Caco-2 (cell line): ENCODE data around the gene NBPF4. TPM values are rescaled to one million over a fixed set of nuclear protein-coding genes. Genes with fewer than 3 reads are reported as not detected.
"Not testable (repeated sequence)": the region's sequence is repeated elsewhere in the genome, so short reads cannot be mapped to it uniquely, and the experiment has no call there.

Experiments
- Bru-seq: library from RNA; stranded (reverse); fragments of 400-500 nt; gene quantifications from one replicate; lab custom pipeline; 2021; lab: Mats Ljungman, UMichigan
- BruChase-seq, 2 experiments: library from RNA; stranded (reverse); fragments of 400-500 nt; gene quantifications; one replicate each; lab custom pipeline; 2021; lab: Mats Ljungman, UMichigan
- BruUV-seq: library from RNA; stranded (reverse); fragments of 400-500 nt; replicated peaks from 2 replicates; lab custom pipeline; 2021; lab: Mats Ljungman, UMichigan
- CTCF ChIA-PET: fragments of 300-600 bp; sonication (Branson Sonifier 250); formaldehyde crosslinking; loops from one replicate; lab custom pipeline; 2022; ENCODE audit warnings: antibody characterized with exemption; lab: Charles Lee
- POLR2A ChIA-PET: fragments of 300-600 bp; sonication (Branson Sonifier 250); formaldehyde crosslinking; loops from one replicate; lab custom pipeline; 2022; ENCODE audit warnings: antibody characterized with exemption; lab: Charles Lee
- DNase-seq, 2 experiments: peaks; one replicate each; pipeline versions ENCODE4 v3.0.0 to v3.0.0-alpha.2; 2020 to 2022
- H3K27me3 ChIP-seq: replicated peaks from 2 replicates; pipeline ENCODE4 v1.6.0; 2011; ENCODE audit warnings: low read length; ENCODE audit not compliant: control insufficient read depth, insufficient read depth
- H3K36me3 ChIP-seq: 2 replicates; pipeline ENCODE4 v1.5.1; 2011; ENCODE audit warnings: low read length; ENCODE audit not compliant: control insufficient read depth, insufficient read depth
- H3K4me1 ChIP-seq: fragments of 250-450 bp; sonication (Bioruptor Pico); 2 replicates; pipeline ENCODE4 v1.5.1; 2020; ENCODE audit warnings: mild to moderate bottlenecking
- H3K4me3 ChIP-seq: 2 replicates; pipeline ENCODE4 v1.5.1; 2011; ENCODE audit warnings: low read depth, mild to moderate bottlenecking, control low read depth, low read length
- H3K9me3 ChIP-seq: fragments of 250-450 bp; sonication (Bioruptor Pico); 2 replicates; pipeline ENCODE4 v1.5.1; 2020; ENCODE audit warnings: mild to moderate bottlenecking, moderate library complexity
- H3K27ac Mint-ChIP-seq: one replicate; pipeline ENCODE4 v1.8.0; 2022; ENCODE audit warnings: mixed read lengths; ENCODE audit not compliant: unreplicated experiment
- H3K27me3 Mint-ChIP-seq: one replicate; pipeline ENCODE4 v1.8.0; 2022; ENCODE audit warnings: mixed read lengths; ENCODE audit not compliant: insufficient read depth, unreplicated experiment
- H3K36me3 Mint-ChIP-seq: one replicate; pipeline ENCODE4 v1.8.0; 2022; ENCODE audit warnings: mild to moderate bottlenecking, mixed read lengths; ENCODE audit not compliant: insufficient read depth, unreplicated experiment
- H3K4me1 Mint-ChIP-seq: one replicate; pipeline ENCODE4 v1.8.0; 2022; ENCODE audit warnings: low read depth, mixed read lengths; ENCODE audit not compliant: unreplicated experiment
- H3K4me3 Mint-ChIP-seq: one replicate; pipeline ENCODE4 v1.8.0; 2022; ENCODE audit warnings: mild to moderate bottlenecking, moderate library complexity, mixed read lengths; ENCODE audit not compliant: unreplicated experiment
- H3K9me3 Mint-ChIP-seq: one replicate; pipeline ENCODE4 v1.8.0; 2022; ENCODE audit warnings: mixed read lengths; ENCODE audit not compliant: unreplicated experiment
- intact Hi-C: fragments of 100-400 bp; cut with micrococcal nuclease; formaldehyde crosslinking; loops from one replicate; pipeline ENCODE4 v1.10.0; 2022; ENCODE audit not compliant: unreplicated experiment
- long read RNA-seq: library from polyadenylated mRNA; stranded (forward); transcript quantifications from one replicate; pipeline ENCODE4 v2.0.0, GENCODE V29; 2022
- total RNA-seq: library from RNA; stranded (reverse); gene quantifications from 2 replicates; pipeline ENCODE4 v1.2.3, GENCODE V29; 2022

Gene NBPF4, protein sequence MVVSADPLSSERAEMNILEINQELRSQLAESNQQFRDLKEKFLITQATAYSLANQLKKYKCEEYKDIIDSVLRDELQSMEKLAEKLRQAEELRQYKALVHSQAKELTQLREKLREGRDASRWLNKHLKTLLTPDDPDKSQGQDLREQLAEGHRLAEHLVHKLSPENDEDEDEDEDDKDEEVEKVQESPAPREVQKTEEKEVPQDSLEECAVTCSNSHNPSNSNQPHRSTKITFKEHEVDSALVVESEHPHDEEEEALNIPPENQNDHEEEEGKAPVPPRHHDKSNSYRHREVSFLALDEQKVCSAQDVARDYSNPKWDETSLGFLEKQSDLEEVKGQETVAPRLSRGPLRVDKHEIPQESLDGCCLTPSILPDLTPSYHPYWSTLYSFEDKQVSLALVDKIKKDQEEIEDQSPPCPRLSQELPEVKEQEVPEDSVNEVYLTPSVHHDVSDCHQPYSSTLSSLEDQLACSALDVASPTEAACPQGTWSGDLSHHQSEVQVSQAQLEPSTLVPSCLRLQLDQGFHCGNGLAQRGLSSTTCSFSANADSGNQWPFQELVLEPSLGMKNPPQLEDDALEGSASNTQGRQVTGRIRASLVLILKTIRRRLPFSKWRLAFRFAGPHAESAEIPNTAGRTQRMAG
- total RNA-seq = 0.53 and 0.88 TPM in 2 replicates
- percentile 15 among the genes with signal in this experiment for Bru-seq, nascent RNA
- BruChase-seq, experiment 1, labeled RNA remaining after a 2-hour chase = percentile 17 among the genes with signal in this experiment
- percentile 23 among the genes with signal in this experiment for BruChase-seq, experiment 2, labeled RNA remaining after a 6-hour chase
- long read RNA-seq = 0 reads

DNA sequence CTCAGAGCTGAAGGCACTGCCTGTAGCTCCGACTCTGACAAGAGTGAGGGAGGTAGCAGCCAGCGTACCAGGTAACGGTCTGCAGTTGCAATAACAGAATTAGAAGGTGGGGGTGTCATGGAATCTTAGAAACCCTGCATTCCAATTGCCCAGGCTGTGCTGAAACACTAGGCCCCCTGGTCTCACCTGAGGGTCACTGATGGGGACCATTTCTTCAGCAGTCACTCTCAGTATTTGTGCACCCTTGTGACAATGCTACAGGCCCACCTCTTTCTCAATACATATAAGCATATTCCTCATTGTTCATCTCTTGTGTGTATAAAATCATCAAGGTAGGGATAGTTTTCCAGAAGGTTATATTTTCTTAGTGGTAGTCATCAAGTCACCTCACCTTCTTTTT is at the start of gene NBPF4:
TSS of gene NBPF4 (minus strand) at position 101 of the 400 bp plus-strand sequence. CDS start 315 bp downstream, outside the sequence.
- H3K36me3 Mint-ChIP-seq, CTCF ChIA-PET, H3K36me3 ChIP-seq, H3K4me3 ChIP-seq, POLR2A ChIA-PET, H3K27me3 Mint-ChIP-seq, H3K4me1 Mint-ChIP-seq, H3K4me1 ChIP-seq, H3K4me3 Mint-ChIP-seq, H3K27me3 ChIP-seq, intact Hi-C loops, H3K9me3 ChIP-seq, BruUV-seq, DNase-seq, H3K27ac Mint-ChIP-seq, H3K9me3 Mint-ChIP-seq: not testable (repeated sequence)

DNA sequence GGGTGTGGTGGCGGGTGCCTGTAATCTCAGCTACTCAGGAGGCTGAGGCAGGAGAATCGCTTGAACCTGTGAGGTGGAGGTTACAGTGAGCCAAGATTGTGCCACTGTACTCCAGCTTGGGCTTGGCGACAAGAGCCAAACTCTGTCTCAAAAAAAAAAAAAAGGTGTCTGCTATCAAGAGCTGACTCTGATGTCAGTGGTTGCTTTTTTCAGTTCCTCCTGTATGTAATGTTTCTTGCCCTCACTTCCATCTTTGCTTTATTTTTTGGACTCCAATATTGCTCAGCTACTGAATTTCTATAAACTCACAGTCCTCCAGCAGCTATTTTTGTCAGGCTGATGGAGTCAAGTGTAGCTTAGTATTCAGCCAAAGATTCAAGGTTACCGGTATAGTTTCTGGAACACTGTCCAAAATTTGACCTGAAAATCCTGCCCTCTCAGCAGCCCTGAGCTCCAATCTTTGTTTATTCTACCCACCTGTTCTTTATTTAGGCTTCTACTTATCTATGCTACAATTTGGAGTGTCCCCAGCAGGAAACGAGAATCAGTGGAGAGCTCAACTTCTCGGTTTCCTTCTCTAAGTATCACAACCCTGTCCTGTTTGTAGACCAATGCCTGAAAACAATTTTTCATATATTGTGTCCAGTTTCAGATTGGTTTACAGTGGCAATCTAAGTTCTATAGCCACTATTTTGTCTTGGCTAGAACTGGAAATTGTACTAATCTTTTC is 38.8 kb upstream of the NBPF4 start:
- H3K9me3 Mint-ChIP-seq, H3K36me3 Mint-ChIP-seq, H3K4me3 ChIP-seq, CTCF ChIA-PET, H3K27me3 Mint-ChIP-seq, H3K27me3 ChIP-seq, H3K36me3 ChIP-seq, intact Hi-C loops, H3K4me1 Mint-ChIP-seq, DNase-seq, H3K4me1 ChIP-seq, H3K4me3 Mint-ChIP-seq, BruUV-seq, H3K9me3 ChIP-seq, POLR2A ChIA-PET, H3K27ac Mint-ChIP-seq: not testable (repeated sequence)

DNA sequence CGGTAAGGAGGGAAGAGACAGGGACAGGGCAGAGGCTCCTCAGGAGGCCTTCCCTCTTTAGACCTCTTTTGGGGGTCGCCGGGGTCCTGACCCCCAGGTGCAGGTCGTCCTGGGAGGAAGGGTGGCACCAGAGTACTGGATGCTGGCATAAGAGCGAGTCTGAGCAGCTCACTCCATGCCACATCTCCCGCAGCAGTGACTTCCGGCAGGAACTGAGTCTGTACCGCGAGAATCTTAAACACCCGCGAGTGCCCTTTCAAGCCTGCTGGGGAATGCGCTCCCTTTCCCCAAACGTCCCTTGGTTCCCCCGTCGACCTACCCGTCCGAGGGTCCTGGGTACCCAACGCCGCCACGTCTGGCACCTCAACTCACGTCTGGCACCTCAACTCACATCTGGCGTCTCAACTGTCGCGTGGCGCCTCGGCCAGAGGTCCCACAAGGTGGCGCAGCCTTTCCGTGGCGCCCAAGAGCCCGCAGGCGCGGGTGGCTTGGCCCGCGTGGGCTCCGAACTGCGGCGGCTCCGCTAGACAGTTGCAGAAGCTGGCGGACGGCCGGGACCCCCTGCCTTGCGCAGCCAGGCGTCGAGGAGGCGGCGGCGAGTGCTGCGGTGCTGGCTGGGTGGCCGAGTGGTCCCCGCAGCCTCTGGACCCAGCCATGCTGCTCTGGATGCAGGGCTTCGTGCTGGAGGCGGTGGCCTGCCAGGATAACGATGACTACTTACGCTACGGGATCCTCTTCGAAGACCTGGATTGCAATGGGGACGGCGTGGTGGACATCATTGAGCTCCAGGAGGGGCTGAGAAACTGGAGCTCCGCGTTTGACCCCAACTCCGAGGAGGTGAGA is 28.8 kb upstream of the NBPF4 start:
- H3K4me3 ChIP-seq, BruUV-seq, H3K36me3 Mint-ChIP-seq, intact Hi-C loops, H3K4me1 Mint-ChIP-seq, H3K9me3 Mint-ChIP-seq, H3K4me1 ChIP-seq, DNase-seq, H3K27me3 Mint-ChIP-seq, POLR2A ChIA-PET, H3K27ac Mint-ChIP-seq, H3K9me3 ChIP-seq, H3K4me3 Mint-ChIP-seq, H3K27me3 ChIP-seq, CTCF ChIA-PET, H3K36me3 ChIP-seq: not testable (repeated sequence)

DNA sequence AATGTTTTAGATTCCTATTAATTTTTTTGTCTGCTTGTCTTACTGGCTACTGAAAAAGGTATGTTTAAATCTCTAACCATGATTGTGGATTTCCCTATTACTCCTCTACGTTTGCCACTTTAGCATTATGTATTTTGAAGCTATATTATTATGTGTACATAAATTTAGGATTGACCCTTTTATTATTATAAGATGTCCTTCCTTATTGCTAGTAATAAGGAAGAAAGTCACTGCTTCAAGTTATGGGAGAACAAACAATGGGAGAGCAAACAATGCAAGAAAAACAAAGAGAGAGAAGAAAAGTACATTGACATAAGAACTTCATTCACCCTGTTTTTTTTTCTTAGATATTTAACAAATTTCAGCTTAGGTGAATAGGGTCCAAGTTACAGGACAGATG is 23.2 kb upstream of the NBPF4 start:
- BruUV-seq, POLR2A ChIA-PET, H3K4me1 Mint-ChIP-seq, CTCF ChIA-PET, H3K4me1 ChIP-seq, intact Hi-C loops, H3K27me3 Mint-ChIP-seq, H3K27ac Mint-ChIP-seq, H3K36me3 Mint-ChIP-seq, H3K9me3 ChIP-seq, H3K36me3 ChIP-seq, H3K27me3 ChIP-seq, H3K4me3 ChIP-seq, H3K9me3 Mint-ChIP-seq, H3K4me3 Mint-ChIP-seq, DNase-seq: not testable (repeated sequence)

DNA sequence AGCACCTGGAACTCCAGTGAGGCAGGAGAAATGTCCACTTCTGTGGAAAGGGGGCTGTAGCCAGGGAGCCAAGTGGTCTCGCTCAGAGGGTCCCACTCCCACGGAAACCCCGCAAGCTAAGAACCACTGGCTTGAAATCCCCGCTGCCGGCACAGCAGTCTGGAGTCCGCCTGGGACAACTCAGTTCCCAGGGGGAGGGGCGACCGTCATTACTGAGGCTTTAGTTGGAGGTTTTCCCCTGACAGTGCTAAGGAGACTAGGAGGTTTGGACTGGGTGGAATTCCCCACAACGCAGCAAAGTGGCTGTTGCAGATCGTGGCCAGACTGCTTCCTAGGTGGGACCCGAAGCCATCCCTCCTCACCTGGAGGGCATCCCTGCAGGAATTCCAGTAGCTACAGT is 18.1 kb upstream of the NBPF4 start:
- H3K9me3 ChIP-seq, DNase-seq, H3K27ac Mint-ChIP-seq, H3K36me3 ChIP-seq, H3K4me3 Mint-ChIP-seq, POLR2A ChIA-PET, BruUV-seq, CTCF ChIA-PET, intact Hi-C loops, H3K4me3 ChIP-seq, H3K27me3 ChIP-seq, H3K4me1 Mint-ChIP-seq, H3K27me3 Mint-ChIP-seq, H3K4me1 ChIP-seq, H3K9me3 Mint-ChIP-seq, H3K36me3 Mint-ChIP-seq: not testable (repeated sequence)

DNA sequence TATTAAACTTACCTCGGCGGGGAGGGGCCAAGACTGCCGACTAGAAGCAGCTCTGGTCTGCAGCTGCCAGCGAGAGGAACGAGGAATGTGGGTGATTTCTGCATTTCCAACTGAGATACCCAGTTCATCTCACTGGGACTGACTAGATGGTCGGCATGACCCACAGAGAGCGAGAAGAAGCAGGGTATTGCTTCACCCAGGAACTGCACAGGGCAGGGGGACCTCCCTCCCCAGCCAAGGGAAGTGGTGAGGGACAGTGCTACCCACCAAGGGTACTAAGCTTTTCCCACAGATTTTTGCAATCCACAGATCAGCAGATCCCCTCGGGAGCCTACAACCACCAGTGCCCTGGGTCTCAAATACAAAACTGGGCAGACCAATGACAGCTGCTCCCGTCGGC is 17.6 kb upstream of the NBPF4 start:
- BruUV-seq, intact Hi-C loops, H3K27ac Mint-ChIP-seq, H3K36me3 ChIP-seq, H3K4me3 ChIP-seq, H3K4me1 ChIP-seq, DNase-seq, H3K27me3 Mint-ChIP-seq, H3K9me3 Mint-ChIP-seq, H3K4me3 Mint-ChIP-seq, H3K27me3 ChIP-seq, POLR2A ChIA-PET, CTCF ChIA-PET, H3K9me3 ChIP-seq, H3K4me1 Mint-ChIP-seq, H3K36me3 Mint-ChIP-seq: not testable (repeated sequence)
